Naive thymus-derived CD4-positive, alpha-beta T cell (primary cell): ENCODE measurements around the gene IQCK. TPM values are rescaled to one million over a fixed set of nuclear protein-coding genes. Genes with fewer than 3 reads are reported as not detected.

Experiments used
- ATAC-seq: fragments of 150-1000 bp; cut with Tn5 transposase; 2 replicates; pipeline ENCODE4 v1.10.0; 2021; ENCODE audit warnings: mild to moderate bottlenecking, moderate library complexity
- CTCF ChIA-PET: fragments of 350-600 bp; sonication (Branson Sonifier 250); formaldehyde crosslinking; loops from one replicate; lab custom pipeline; 2021; ENCODE audit warnings: antibody characterized with exemption; lab: Charles Lee
- POLR2A ChIA-PET: fragments of 350-600 bp; sonication (Branson Sonifier 250); formaldehyde crosslinking; loops from one replicate; lab custom pipeline; 2021; ENCODE audit warnings: antibody characterized with exemption, inconsistent platforms; lab: Charles Lee
- DNase-seq, 9 donors: peaks; one replicate each; pipeline versions ENCODE4 v3.0.0 to v3.0.0-alpha.2; 2020 to 2022; ENCODE audit warnings: mixed read lengths in 1 of 9
- H3K27ac ChIP-seq: one replicate; pipeline ENCODE4 v1.7.0; 2013; ENCODE audit warnings: mild to moderate bottlenecking, low read depth, low read length, moderate library complexity
- H3K27me3 ChIP-seq, 2 donors: one replicate each; pipeline ENCODE4 v1.7.0; 2013; ENCODE audit warnings: low read length in 2 of 2, mild to moderate bottlenecking in 2 of 2, moderate library complexity in 2 of 2; ENCODE audit not compliant: control insufficient read depth in 2 of 2, insufficient read depth in 2 of 2
- H3K36me3 ChIP-seq, 3 experiments: 1 replicate in 2 of 3; 2 replicates in 1 of 3; pipeline ENCODE4 v1.7.0; 2013; ENCODE audit warnings: low read length in 3 of 3, mild to moderate bottlenecking in 3 of 3, moderate library complexity in 1 of 3; ENCODE audit not compliant: insufficient read depth in 3 of 3, control insufficient read depth in 2 of 3
- H3K4me1 ChIP-seq, 2 donors: one replicate each; pipeline ENCODE4 v1.7.0; 2013; ENCODE audit warnings: low read length in 2 of 2, mild to moderate bottlenecking in 2 of 2, moderate library complexity in 1 of 2; ENCODE audit not compliant: control insufficient read depth in 2 of 2, insufficient read depth in 2 of 2
- H3K4me3 ChIP-seq: 2 replicates; pipeline ENCODE4 v1.7.0; 2013; ENCODE audit warnings: mild to moderate bottlenecking, low read length
- H3K9me3 ChIP-seq, 3 experiments: 1 replicate in 2 of 3; 2 replicates in 1 of 3; pipeline ENCODE4 v1.7.0; 2013; ENCODE audit warnings: low read length in 3 of 3; ENCODE audit not compliant: control insufficient read depth in 2 of 3
- H3K27ac Mint-ChIP-seq, 9 donors: one replicate each; pipeline ENCODE4 v1.8.0; 2020 to 2022; ENCODE audit warnings: mixed read lengths in 9 of 9, mild to moderate bottlenecking in 8 of 9, moderate library complexity in 5 of 9, inconsistent platforms in 2 of 9
- H3K27me3 Mint-ChIP-seq, 5 donors: one replicate each; pipeline ENCODE4 v1.8.0; 2021 to 2022; ENCODE audit warnings: mixed read lengths in 5 of 5, mild to moderate bottlenecking in 1 of 5
- H3K36me3 Mint-ChIP-seq, 5 donors: one replicate each; pipeline ENCODE4 v1.8.0; 2020 to 2022; ENCODE audit warnings: mixed read lengths in 5 of 5, mild to moderate bottlenecking in 3 of 5, inconsistent platforms in 1 of 5
- H3K4me1 Mint-ChIP-seq, 7 donors: one replicate each; pipeline ENCODE4 v1.8.0; 2020 to 2022; ENCODE audit warnings: mixed read lengths in 7 of 7, mild to moderate bottlenecking in 3 of 7, inconsistent platforms in 1 of 7
- H3K4me3 Mint-ChIP-seq, 10 donors: one replicate each; pipeline ENCODE4 v1.8.0; 2020 to 2022; ENCODE audit warnings: mild to moderate bottlenecking in 10 of 10, mixed read lengths in 10 of 10, moderate library complexity in 6 of 10, inconsistent platforms in 2 of 10
- H3K9me3 Mint-ChIP-seq, 11 donors: one replicate each; pipeline ENCODE4 v1.8.0; 2020 to 2022; ENCODE audit warnings: mixed read lengths in 11 of 11, mild to moderate bottlenecking in 4 of 11, inconsistent platforms in 1 of 11, moderate library complexity in 1 of 11
- intact Hi-C, 2 donors: fragments of 100-400 bp; cut with micrococcal nuclease; formaldehyde crosslinking; loops; one replicate each; pipeline ENCODE4 v1.15.1; 2023
- polyA plus RNA-seq, 2 donors: library from polyadenylated mRNA; unstranded; fragments of 300-500 nt; fragmentation: Illumina TruSeq; gene quantifications; one replicate each; pipeline ENCODE4 v1.2.3, GENCODE V29; 2021
- total RNA-seq, 6 experiments: library from RNA in 5 of 6; stranded (reverse) in 5 of 6; gene quantifications; 1 replicate in 5 of 6; 2 replicates in 1 of 6; pipeline ENCODE4 v1.2.3 and lab custom pipeline; 2021 to 2026

Gene IQCK
- total and polyA plus RNA-seq, 7 experiments from 2014 or later = 0.48 to 5.0 (median 3.4) TPM

DNA sequence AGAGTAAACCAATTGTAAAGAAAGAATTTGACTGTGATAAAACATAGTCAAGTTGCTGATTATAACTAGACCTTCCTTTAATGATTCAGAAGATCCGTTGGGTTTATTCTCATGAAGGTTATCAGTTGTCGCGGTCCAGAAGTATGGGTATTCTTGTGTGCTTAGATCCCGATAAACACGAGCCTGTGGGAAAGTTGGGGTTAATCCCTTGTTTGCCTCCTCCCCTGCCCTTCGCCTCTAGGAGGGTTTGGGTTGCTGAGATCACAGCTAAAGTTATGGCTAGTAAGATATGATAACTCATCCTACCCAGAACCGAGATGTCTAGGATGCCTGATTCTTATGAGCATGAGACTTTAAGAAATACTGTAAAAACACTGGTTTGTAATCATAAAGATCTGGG is 99.8 kb downstream of the IQCK start:
- H3K36me3 Mint-ChIP-seq = peaks cover 0 to 6% (median 0%) of the 10 kb centered on the region in 5 donors
- H3K27ac Mint-ChIP-seq = no peak overlapping the region
- ATAC-seq (no peak), DNase-seq (no peak)
- H3K36me3 ChIP-seq = no peaks in the 10 kb centered on the region
- peaks cover 0 to 2% (median 0%) of the 10 kb centered on the region in 3 experiments for H3K9me3 ChIP-seq
- intact Hi-C loops = no loop called here
- H3K4me3 Mint-ChIP-seq = no peak overlapping the region
- no peaks in the 10 kb centered on the region for H3K4me1 ChIP-seq
- no peak overlapping the region for H3K27ac ChIP-seq
- H3K27me3 ChIP-seq = no peaks in the 10 kb centered on the region
- peaks cover 0 to 4% (median 0%) of the 10 kb centered on the region in 5 donors for H3K27me3 Mint-ChIP-seq
- H3K4me3 ChIP-seq = no peak overlapping the region
- H3K4me1 Mint-ChIP-seq = peaks cover 0 to 7% (median 0%) of the 10 kb centered on the region in 7 donors
- POLR2A ChIA-PET = no interaction called here
- CTCF ChIA-PET = no interaction called here
- H3K9me3 Mint-ChIP-seq = peaks cover 1 to 8% (median 6%) of the 10 kb centered on the region in 11 donors

DNA sequence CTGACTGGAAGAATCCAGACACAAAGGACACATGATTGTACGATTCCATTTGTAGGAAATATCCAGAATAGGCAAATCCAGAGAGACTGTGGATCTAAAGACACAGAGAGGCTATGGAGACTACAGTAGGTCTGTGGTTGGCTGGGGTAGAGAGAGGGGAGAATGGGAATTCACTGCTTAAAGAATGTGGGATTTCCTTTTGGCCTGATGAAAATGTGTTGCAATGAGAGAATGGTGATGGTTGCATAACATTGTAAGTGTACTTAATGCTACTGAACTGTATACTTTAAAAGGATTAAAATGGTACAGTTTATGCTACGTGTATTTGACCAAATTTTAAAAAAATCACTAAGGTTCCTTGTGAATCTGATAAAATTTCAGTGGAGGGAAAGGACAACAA is 104.5 kb downstream of the IQCK start:
- Histone ChIP-seq H3K9me3 (no peaks in the 10 kb centered on the region), H3K27me3 (no peaks in the 10 kb centered on the region), H3K4me1 (no peaks in the 10 kb centered on the region), H3K4me3 (no peak overlapping the region), H3K36me3 (no peaks in the 10 kb centered on the region), H3K27ac (no peak overlapping the region)
- POLR2A ChIA-PET = no interaction called here
- H3K4me3 Mint-ChIP-seq = no peak overlapping the region
- H3K9me3 Mint-ChIP-seq = no peaks in the 10 kb centered on the region
- H3K27ac Mint-ChIP-seq = no peak overlapping the region
- H3K27me3 Mint-ChIP-seq = no peaks in the 10 kb centered on the region
- DNase-seq (no peak), ATAC-seq (no peak)
- CTCF ChIA-PET = no interaction called here
- intact Hi-C loops = no loop called here
- no peaks in the 10 kb centered on the region for H3K36me3 Mint-ChIP-seq
- H3K4me1 Mint-ChIP-seq = peaks cover 0 to 8% (median 0%) of the 10 kb centered on the region in 7 donors

DNA sequence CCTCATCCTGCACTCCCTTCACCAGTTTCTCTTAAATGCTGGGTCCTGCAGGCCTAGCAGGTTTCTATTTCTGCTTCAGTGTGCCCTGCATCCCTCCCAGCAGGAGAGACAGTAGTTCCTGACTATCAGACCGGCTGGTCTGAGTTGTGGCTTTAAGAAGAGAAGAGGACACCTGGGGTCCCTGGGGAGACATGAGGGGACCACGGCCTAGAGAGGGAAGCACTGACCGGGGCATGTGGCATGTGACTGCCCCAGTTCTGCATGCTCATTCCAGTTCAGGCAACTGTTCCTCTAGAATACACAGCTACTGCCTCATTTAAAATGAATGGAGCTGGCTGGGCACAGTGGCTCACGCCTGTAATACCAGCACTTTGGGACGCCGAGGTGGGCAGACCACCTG is 105.3 kb downstream of the IQCK start:
- intact Hi-C loops = no loop called here
- Mint-ChIP-seq H3K4me3 (no peak overlapping the region), H3K27me3 (no peaks in the 10 kb centered on the region), H3K9me3 (no peaks in the 10 kb centered on the region), H3K36me3 (no peaks in the 10 kb centered on the region), H3K27ac (no peak overlapping the region), H3K4me1 (peaks cover 0 to 8% (median 0%) of the 10 kb centered on the region in 7 donors)
- ChIA-PET POLR2A (no interaction called here), CTCF (interaction anchor here (1.1 kb wide), 1 partner anchor 222 kb away, joined by 3 read pairs; no protein-coding TSS in a partner anchor)
- H3K27me3 ChIP-seq = no peaks in the 10 kb centered on the region
- DNase-seq = no peak
- H3K4me1 ChIP-seq = no peaks in the 10 kb centered on the region
- H3K27ac ChIP-seq = no peak overlapping the region
- no peaks in the 10 kb centered on the region for H3K36me3 ChIP-seq
- no peaks in the 10 kb centered on the region for H3K9me3 ChIP-seq
- ATAC-seq = no peak
- no peak overlapping the region for H3K4me3 ChIP-seq

DNA sequence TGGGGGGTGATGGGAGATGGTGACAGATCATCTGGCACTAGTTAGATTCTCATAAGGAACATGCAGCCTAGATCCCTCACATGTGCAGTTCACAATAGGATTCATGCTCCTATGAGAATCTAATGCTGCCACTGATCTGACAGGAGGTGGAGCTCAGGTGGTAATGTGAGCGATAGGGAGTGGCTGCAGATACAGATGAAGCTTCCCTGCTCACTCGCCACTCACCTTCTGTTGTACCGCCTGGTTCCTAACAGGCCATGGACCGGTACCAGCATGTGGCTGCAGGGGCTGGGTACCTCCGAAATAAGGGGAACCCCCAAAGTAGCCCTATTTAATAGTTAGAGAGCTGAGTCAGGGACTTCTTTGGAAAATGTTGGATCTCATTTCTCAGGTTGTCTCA is 106.1 kb downstream of the IQCK start:
- no peak overlapping the region for H3K4me3 Mint-ChIP-seq
- H3K9me3 ChIP-seq = no peaks in the 10 kb centered on the region
- no peak overlapping the region for H3K27ac ChIP-seq
- H3K27me3 ChIP-seq = no peaks in the 10 kb centered on the region
- intact Hi-C loops = no loop called here
- no peak overlapping the region for H3K27ac Mint-ChIP-seq
- no peaks in the 10 kb centered on the region for H3K27me3 Mint-ChIP-seq
- H3K36me3 Mint-ChIP-seq = no peaks in the 10 kb centered on the region
- H3K4me3 ChIP-seq = no peak overlapping the region
- no peaks in the 10 kb centered on the region for H3K36me3 ChIP-seq
- H3K4me1 Mint-ChIP-seq = peaks cover 0 to 8% (median 0%) of the 10 kb centered on the region in 7 donors
- no peaks in the 10 kb centered on the region for H3K4me1 ChIP-seq
- H3K9me3 Mint-ChIP-seq = no peaks in the 10 kb centered on the region
- CTCF ChIA-PET = interaction anchor here (1.1 kb wide), 1 partner anchor 223 kb away, joined by 3 read pairs; no protein-coding TSS in a partner anchor
- POLR2A ChIA-PET = no interaction called here
- DNase-seq = no peak
- ATAC-seq = no peak

DNA sequence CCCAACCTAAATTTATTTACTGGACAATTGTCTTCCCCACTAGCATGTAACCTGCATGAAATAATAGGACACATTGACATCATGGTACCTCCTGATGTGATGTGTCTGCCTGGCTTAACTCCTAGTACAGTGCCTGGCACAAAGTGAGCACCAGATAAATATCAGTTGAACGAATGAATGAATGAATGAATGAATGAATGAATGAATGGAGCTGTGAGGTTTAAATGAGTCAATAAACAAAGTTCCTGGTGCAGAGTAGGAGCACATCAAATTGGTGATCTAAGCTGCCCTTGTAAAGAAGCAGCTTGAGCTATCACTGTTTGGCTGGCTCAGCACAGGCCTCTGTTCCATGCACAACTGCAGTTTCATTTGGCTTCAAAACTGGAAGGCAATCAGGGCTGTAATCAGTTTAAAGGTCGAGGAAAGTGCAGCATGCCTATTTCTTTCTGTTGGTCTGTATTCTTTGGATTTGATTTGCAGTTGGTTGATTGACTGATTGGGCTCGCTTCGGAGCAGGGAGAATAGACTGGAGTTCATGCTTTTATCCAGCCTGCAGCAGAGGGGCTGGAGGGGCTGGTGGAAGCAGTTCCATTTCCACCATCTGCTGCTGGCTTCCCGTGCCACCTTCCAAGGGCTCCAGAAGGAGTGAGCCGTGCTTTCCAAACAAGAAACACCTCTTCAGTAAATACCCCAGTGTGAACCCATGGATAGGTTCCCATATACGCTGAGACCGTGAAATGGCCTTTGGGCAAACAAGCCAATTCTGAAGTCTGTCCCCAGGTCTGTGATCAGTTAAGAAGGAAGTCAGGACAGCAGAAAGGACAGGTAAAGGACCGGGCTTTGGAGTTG is 112.0 kb downstream of the IQCK start:
- Mint-ChIP-seq H3K4me3 (no peak overlapping the region), H3K27ac (no peak overlapping the region), H3K36me3 (no peaks in the 10 kb centered on the region), H3K4me1 (peaks cover 0 to 2% (median 0%) of the 10 kb centered on the region in 7 donors), H3K27me3 (no peaks in the 10 kb centered on the region), H3K9me3 (no peaks in the 10 kb centered on the region)
- intact Hi-C loops = no loop called here
- DNase-seq (no peak), ATAC-seq (no peak)
- H3K4me3 ChIP-seq = no peak overlapping the region
- CTCF ChIA-PET = interaction anchor here (0.7 kb wide), 1 partner anchor 543 kb away, joined by 3 read pairs; no protein-coding TSS in a partner anchor
- no peak overlapping the region for H3K27ac ChIP-seq
- no peaks in the 10 kb centered on the region for H3K27me3 ChIP-seq
- POLR2A ChIA-PET = no interaction called here
- H3K9me3 ChIP-seq = no peaks in the 10 kb centered on the region
- H3K36me3 ChIP-seq = no peaks in the 10 kb centered on the region
- no peaks in the 10 kb centered on the region for H3K4me1 ChIP-seq

DNA sequence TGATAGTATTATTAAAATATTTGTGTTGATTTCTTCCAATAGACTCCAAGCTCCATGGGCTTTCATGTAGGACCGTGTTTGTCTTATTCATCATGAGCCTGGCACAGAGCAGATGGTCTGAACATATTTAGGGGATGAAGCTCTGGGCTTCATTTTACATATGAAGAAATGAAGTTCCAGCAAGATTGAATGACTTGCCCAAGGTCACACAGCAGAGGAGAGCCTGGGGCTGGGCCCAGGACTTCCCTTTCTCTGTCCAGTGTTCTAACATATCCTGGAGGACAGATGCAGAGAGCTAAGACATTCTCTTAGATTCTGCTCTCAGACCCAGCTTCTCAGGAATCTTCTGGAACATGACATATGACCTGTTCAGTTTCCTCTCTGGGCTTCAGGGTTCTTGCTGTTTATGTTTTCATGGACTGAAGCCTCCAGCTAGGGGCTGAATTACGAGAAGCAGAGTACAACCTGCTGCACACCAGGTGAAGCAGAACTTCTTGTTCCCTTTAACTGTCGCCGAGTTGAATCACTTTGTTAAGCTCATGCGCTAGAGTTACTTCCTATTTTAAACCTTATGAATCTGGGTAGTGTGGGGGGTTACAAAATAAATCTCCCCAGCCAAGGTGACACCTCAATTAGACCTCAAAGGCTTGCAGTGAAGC is 113.0 kb downstream of the IQCK start:
- H3K4me1 Mint-ChIP-seq = peaks cover 0 to 2% (median 0%) of the 10 kb centered on the region in 7 donors
- H3K27ac ChIP-seq = no peak overlapping the region
- no peak overlapping the region for H3K27ac Mint-ChIP-seq
- no peaks in the 10 kb centered on the region for H3K27me3 ChIP-seq
- H3K9me3 ChIP-seq = no peaks in the 10 kb centered on the region
- ATAC-seq = no peak
- CTCF ChIA-PET = interaction anchor here (0.7 to 0.9 kb wide), 2 partner anchors 77 to 542 kb away, joined by 3 to 4 read pairs; no protein-coding TSS in a partner anchor
- H3K4me3 ChIP-seq = no peak overlapping the region
- H3K36me3 Mint-ChIP-seq = no peaks in the 10 kb centered on the region
- no peak for DNase-seq
- no peaks in the 10 kb centered on the region for H3K4me1 ChIP-seq
- no peak overlapping the region for H3K4me3 Mint-ChIP-seq
- POLR2A ChIA-PET = no interaction called here
- intact Hi-C loops = no loop called here
- H3K9me3 Mint-ChIP-seq = no peaks in the 10 kb centered on the region
- no peaks in the 10 kb centered on the region for H3K36me3 ChIP-seq
- H3K27me3 Mint-ChIP-seq = no peaks in the 10 kb centered on the region
